NCI-H187 (cell line): ENCODE results near the gene ANKS3.
A peak's percentile ranks its signal among the peaks of the same experiment; 100 is the strongest.
"Not testable (repeated sequence)": the region's sequence is repeated elsewhere in the genome, so short reads cannot be mapped to it uniquely, and the experiment has no call there.

Source experiments
- DNase-seq, 2 experiments: peaks; one replicate each; lab custom pipeline; 2025; lab: John Stamatoyannopoulos, UW

The ANKS3 gene

DNA sequence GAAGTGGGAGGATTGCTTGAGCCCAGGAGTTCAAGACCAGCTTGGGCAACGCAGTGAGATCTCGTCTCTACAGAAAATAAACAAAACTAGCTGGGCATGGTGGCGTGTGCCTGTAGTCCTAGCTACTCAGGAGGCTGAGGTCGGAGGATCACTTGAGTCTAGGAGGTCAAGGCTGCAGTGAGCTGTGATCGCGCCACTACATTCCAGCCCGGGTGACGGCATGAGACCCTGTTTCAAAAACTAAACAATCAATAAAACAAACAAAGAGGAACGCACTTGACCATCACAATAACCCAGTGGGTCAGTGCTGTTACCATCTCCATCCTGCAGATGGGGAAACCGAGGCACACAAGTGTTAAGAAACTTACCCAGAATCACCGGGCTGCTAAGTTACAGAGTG lies 19.2 kb upstream of the ANKS3 start:
- no peak for DNase-seq

- no peak for DNase-seq
Measured at GRCh38 chr16:4752351-4753100, 18.5 kb upstream of the ANKS3 start.

- DNase-seq = no peak
Measured at GRCh38 chr16:4750896-4751295, 16.8 kb upstream of the ANKS3 start.

DNA sequence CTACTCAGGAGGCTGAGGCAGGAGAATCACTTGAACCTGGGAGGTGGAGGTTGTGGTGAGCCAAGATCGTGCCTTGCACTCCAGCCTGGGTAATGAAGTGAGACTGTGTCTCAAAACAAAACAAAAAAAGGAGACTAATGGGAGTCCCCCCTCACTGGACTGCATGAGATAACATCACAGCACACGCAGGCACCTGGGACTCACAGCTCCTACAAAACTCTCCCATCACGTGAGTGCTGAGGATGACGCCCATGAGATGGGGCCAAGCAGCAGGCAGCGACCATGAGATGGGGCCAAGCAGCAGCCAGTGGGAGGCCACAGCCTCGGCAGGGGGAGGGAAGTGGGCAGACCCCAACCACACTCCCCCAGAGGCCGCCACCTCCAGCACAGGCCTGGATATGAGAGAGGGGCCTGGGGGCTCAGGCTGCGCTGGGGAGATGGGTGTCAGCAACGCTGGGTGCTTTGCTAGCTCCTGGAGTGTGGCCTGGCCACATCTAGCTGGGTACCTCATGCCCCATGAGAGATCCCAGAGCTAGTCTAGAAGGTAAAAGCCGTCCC lies 15.7 kb upstream of the ANKS3 start:
- DNase-seq = no peak

DNA sequence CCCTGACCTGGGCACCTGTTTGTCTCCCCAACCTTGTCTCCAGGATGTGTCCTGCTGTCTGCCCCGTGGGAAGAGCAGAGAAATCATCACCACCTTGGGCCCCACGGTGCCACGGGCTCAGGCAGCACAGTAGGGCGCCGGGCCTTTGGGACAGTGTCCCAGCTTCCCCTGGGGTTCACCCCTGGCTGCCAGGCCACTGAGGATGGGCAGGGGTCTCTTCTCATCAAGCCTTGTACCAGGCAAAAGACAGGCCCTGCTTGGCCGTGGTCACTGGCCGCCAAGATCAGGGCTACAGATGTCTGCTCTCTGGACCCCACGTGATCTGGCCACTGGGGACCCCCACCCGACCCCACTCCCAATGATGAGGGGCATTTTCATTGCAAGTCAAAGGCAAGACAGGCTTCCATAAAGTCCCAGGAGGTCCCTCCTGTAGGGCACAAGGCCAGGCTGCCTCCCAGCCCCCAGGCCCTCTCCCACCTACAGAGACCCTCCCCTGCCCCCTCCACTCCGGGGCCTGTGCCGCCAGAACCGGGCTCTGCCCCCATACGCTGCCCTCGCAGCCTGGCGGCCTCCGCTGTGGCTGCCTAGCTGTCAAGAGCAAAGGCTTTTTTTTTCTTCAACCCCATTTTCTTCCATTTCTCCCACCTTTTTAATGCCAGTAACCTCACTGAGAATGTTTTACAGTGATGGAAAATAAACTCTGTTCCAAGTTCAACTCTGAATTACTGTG lies 14.8 kb upstream of the ANKS3 start:
- DNase-seq = no peak

GRCh38 chr16:4747906-4748681 lies 14.0 kb upstream of the ANKS3 start:
- DNase-seq = no peak

- no peak for DNase-seq
Measured at GRCh38 chr16:4746991-4747574, 13.0 kb upstream of the ANKS3 start.

GRCh38 chr16:4746215-4746614 lies 12.1 kb upstream of the ANKS3 start:
- no peak for DNase-seq

DNA sequence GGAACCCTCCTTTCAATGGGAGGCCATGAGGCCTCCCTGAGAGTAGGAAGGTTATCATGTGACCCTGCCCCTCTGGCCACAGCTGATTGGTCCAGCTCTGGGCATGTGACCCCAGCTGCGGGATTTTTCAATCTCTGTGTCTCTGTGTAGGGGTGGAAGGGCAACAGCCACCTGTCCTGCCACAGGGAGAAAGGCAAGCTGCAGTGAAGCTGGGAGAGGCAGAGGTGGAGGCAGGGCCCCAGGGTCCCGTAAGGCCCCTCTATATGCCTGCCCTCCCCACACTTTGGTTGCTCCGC lies 11.2 kb upstream of the ANKS3 start:
- no peak for DNase-seq

DNA sequence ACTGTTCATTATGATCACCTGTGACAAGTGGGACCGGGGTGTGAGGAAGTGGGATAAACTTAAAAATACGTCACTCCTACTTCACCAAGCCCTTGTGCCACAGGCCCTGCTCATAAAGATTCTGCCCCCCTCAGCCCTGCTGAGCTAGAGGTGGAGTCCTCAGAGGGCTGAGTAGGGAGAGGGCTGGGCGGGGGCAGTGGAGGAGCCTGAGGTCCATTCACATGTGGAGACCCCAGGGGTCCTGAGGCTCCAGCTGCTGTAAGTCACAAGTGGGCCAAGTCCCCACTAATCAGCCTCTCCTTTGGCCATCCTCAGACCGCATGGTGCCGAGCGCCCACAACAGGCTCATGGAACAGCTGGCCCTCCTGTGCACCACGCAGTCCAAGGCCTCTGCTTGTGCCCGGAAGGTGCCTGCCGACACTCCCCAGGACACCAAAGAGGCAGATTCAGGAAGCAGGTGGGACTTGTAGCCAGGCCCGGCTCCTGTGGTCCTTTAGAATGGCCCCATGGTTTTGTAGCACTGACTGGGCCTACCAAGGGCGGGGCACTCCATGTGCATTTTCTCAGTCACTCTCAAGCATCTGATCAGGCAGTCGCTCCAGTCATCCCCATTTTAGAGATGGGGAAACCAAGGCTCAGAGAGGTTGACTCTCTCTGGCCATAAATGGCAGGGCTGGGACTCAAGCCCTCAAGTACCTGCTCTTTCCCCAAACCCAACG lies 10.6 kb upstream of the ANKS3 start:
- DNase-seq = no peak

- DNase-seq = no peak
Measured at GRCh38 chr16:4743226-4743878, 9.3 kb upstream of the ANKS3 start.

- not testable (repeated sequence) for DNase-seq
Measured at GRCh38 chr16:4738370-4738769, 4.3 kb upstream of the ANKS3 start.

GRCh38 chr16:4737545-4737944 lies 3.5 kb upstream of the ANKS3 start:
- DNase-seq = no peak

DNA sequence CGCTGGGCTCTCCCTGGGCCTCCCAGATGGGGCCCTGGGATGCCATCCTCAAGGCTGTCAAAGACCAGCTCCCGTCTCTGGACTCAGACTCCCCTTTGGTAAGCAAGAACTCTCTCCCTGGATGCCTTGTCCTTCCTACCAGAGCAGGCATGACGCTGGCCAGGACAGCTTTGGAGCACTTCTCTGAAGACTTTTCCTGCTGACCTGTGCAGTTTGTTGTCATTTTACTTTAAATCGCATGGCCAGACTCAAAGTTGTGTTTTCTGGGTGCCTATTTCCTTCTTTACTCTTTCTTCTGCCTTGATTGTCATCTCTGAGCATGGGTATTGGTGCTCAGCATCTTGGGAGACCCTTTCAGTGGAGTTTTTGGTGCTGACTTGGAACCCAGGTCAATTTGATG lies 2.5 kb upstream of the ANKS3 start:
- DNase-seq = no peak

DNA sequence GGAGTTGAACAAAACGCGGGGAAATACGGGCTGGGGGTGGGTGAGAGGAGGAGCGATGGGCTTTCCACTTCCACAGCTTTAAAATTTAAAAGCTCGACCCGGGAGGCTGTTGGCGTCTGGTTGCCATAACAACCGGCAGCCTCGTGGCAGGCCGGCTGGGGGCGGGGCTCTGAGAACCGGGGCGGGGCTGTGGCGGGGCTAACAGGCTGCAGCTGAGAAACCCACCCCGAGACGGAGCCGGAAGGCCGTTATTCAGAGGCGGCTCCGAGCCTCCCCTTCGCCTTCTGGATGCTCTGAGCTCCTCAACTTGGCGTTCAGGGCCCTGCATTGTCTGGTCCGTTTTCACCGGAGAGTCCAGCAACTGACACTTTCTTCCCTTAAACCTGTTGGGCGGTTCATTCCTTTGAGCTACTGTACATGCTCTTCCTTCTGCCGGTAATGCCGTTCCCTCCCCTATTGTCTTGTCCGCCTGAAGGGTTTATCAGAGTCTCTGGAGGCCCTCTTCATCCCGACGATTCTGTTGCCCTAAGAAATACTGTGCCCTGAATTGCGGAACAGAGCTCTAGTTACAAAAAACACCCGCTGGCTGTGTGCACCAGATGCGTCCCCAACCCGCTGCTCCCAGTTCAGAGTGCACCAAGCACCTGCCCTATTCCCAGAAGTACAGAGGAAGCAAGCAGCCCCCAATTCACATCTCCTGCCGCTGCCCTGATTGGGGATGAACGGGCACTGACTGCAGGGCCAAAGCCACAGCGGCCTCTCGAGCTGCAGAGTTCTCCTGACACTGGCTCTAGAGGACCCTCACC lies 862 bp upstream of the ANKS3 start:
- DNase-seq = peak; percentile 32 to 47

DNA sequence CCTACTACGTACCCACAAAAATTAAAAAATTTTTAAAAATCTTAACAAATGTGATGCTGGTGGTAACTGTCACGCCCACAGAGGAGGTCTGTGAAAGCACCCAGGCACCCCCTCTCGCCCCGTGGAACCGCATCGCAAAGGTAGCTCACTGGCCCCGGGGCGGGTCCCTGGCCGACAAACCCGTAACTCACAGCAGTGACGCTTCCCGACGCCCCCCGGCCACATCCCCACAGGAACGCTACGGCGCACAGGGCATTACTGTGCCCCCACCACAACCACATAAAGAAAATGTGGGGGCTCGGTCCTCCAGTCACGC lies 366 bp downstream of the ANKS3 start:
- DNase-seq = no peak

DNA sequence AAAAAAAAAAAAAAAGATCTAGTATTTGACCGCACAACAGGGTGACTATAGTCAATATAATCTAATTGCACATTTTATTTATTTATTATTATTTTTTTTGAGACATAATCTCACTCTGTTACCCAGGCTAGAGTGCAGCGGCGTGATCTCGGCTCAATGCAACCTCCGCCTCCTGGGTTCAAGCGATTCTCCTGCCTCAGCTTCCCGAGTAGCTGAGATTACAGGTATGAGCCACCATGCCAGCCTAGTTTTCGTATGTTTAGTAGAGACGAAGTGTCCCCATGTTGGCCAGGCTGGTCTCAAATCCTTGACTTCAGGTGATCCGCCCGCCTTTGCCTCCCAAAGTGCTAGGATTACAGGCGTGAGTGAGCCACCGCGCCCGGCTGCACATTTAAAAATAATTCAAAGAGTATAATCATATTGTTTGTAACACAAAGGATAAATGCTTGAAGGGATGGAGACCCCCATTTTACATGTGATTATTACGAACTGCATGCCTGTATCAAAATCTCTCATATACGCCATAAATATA lies 794 bp downstream of the ANKS3 start:
- no peak for DNase-seq

DNA sequence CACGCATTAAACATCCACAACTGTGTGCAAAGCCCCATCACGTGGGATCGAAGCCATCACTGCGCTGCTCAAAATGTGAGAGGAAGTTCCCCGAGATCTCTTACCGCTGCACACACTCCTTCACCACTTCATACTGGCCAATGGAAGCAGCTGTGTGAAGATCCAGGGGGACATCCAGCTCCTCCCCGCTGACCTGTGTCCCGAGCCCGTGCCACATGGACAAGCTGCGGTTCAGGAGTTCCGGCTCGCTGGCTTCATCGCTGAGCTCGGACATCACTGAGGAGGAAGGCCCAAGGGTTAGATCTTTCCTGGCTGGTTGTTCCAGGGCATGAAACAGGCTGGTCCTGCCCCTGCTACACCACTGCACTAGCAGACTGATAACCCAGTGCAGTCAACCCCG lies 4.2 kb downstream of the ANKS3 start:
- no peak for DNase-seq

- DNase-seq = no peak
Measured at GRCh38 chr16:4728676-4729075, 5.4 kb downstream of the ANKS3 start.

DNA sequence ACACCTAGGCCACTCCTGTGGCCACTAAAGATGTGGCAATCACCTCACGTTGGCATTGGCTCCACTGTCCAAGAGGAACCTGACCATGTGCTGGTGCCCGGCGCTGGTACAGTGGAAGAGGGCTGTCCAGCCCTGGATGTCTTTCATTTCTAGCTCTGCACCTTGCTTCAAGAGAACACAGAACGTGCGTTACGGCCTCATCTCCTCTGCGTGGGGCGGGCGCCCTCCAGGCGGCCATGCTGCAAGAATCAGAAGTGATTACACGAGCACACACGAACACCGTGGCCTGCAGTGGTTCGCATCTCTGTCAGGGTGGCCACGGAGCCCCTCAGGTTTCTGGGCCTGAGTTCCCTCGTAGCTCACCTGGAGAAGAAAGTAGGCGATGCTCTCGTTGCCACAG lies 7.5 kb downstream of the ANKS3 start:
- DNase-seq = no peak
